Lung (tissue), 12 donors: ENCODE measurements around the gene EPB41. TPM values are rescaled to one million over a fixed set of nuclear protein-coding genes. Genes with fewer than 3 reads are reported as not detected.
"Not testable (repeated sequence)": the region's sequence is repeated elsewhere in the genome, so short reads cannot be mapped to it uniquely, and the experiment has no call there.

ENCODE experiments used
- ATAC-seq: fragments of 200-7000 bp; cut with Tn5 transposase; one replicate; pipeline ENCODE4 v1.9.1; 2020; ENCODE audit warnings: moderate number of reproducible peaks; ENCODE audit not compliant: insufficient read depth, low FRiP score
- DNase-seq, 3 donors: peaks; one replicate each; pipeline ENCODE4 v3.0.0-alpha.2; 2013 to 2017
- H3K27ac ChIP-seq, 2 donors: one replicate each; pipeline ENCODE4 v1.5.1; 2013; ENCODE audit warnings: mild to moderate bottlenecking in 2 of 2, moderate library complexity in 2 of 2, control low read depth in 1 of 2, inconsistent platforms in 1 of 2, low read depth in 1 of 2, low read length in 1 of 2
- H3K27me3 ChIP-seq, 3 donors: one replicate each; pipeline ENCODE4 v1.5.1; 2013; ENCODE audit warnings: low read length in 2 of 3; ENCODE audit not compliant: control insufficient read depth in 3 of 3, insufficient read depth in 3 of 3
- H3K36me3 ChIP-seq, 4 donors: one replicate each; pipeline ENCODE4 v1.5.1; 2013; ENCODE audit warnings: low read length in 4 of 4, mild to moderate bottlenecking in 1 of 4, moderate library complexity in 1 of 4; ENCODE audit not compliant: control insufficient read depth in 4 of 4, insufficient read depth in 4 of 4
- H3K4me1 ChIP-seq, 5 donors: one replicate each; pipeline ENCODE4 v1.5.1; 2013; ENCODE audit warnings: low read length in 5 of 5, mild to moderate bottlenecking in 2 of 5, moderate library complexity in 1 of 5; ENCODE audit not compliant: control insufficient read depth in 5 of 5, insufficient read depth in 5 of 5
- H3K4me3 ChIP-seq: one replicate; pipeline ENCODE4 v1.5.1; 2013; ENCODE audit warnings: mild to moderate bottlenecking, control low read depth, moderate library complexity
- H3K9ac ChIP-seq, 2 donors: one replicate each; pipeline ENCODE4 v1.5.1; 2013; ENCODE audit warnings: low read length in 2 of 2, control low read depth in 1 of 2; ENCODE audit not compliant: insufficient read depth in 1 of 2
- H3K9me3 ChIP-seq, 4 donors: one replicate each; pipeline ENCODE4 v1.5.1; 2013; ENCODE audit warnings: low read length in 3 of 4, mild to moderate bottlenecking in 1 of 4, moderate library complexity in 1 of 4; ENCODE audit not compliant: control insufficient read depth in 4 of 4, insufficient read depth in 3 of 4
- CTCF ChIP-seq: IDR thresholded peaks from 2 replicates; pipeline ENCODE4 v1.5.1; 2012; ENCODE audit warnings: mild to moderate bottlenecking; ENCODE audit errors: control extremely low read depth, extremely low read depth
- WGBS, 2 donors: extraction: QIAGEN DNeasy Blood & Tissue Kit; methylation state at CpG; one replicate each; pipeline ENCODE4 v1.1.7; 2013; 5-methylcytosine and 5-hydroxymethylcytosine counted together
- polyA plus RNA-seq, 2 donors: library from polyadenylated mRNA; stranded (reverse); fragments of 200-250 nt; gene quantifications; one replicate each; pipeline ENCODE4 v1.2.1, GENCODE V29; 2013
- total RNA-seq, 2 donors: library from RNA; depleted of rRNA in 1 of 2; stranded (reverse); fragments of >200 nt in 1 of 2; gene quantifications; one replicate each; pipeline ENCODE4 v1.2.1, GENCODE V29; 2014 to 2021
- donor health status: control.
- donor health status: control.
- donor health status: Bipolar disorder and iron deficiency.
- donor health status: healthy.
- donor health status: DM: yes; HTN: yes; CAD: no.

The EPB41 gene
- total and polyA plus RNA-seq, 4 donors: 10.4 to 69.0 (median 33.3) TPM

DNA sequence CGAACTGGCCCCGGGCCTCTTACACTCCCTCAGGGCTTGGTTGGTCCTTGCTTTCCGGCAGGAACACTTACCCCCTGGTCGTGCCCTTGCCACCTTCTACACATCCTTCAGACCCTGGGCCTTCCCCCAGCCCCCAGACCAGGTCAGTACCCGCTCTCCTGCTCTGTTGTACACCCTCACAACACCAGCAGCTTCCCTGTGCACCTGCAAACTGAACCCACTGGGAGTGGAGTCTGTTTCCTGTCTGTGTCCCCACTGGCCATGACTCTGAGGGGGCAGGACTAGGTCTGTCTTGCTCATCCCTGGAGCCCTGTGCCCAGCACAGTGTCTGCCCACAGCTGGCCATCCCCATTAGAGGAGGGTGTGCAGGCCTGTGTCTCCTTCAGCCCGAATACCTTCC lies 211.4 kb downstream of the EPB41 start:
- Histone ChIP-seq H3K36me3 (no peaks in the 10 kb centered on the region), H3K27me3 (peaks cover 0 to 9% (median 0%) of the 10 kb centered on the region in 3 donors), H3K4me1 (peaks cover 0 to 18% (median 0%) of the 10 kb centered on the region in 5 donors), H3K4me3 (no peak overlapping the region), H3K9ac (no peak overlapping the region), H3K27ac (no peak overlapping the region), H3K9me3 (no peaks in the 10 kb centered on the region)
- 85 to 92% methylated on average over 6 of the region's 6 CpGs for WGBS, 2 donors
- TF ChIP-seq CTCF: no peak
- no peak for ATAC-seq
- no peak for DNase-seq

- 97 to 98% methylated on average over 6 of the region's 6 CpGs for WGBS, 2 donors
- H3K9ac ChIP-seq: no peak overlapping the region
- no peaks in the 10 kb centered on the region for H3K9me3 ChIP-seq
- H3K4me3 ChIP-seq: no peak overlapping the region
- H3K36me3 ChIP-seq: no peaks in the 10 kb centered on the region
- peaks cover 0 to 8% (median 0%) of the 10 kb centered on the region in 3 donors for H3K27me3 ChIP-seq
- peaks cover 0 to 17% (median 0%) of the 10 kb centered on the region in 5 donors for H3K4me1 ChIP-seq
- no peak for TF ChIP-seq CTCF
- no peak overlapping the region for H3K27ac ChIP-seq
- DNase-seq (no peak), ATAC-seq (no peak)
Measured at GRCh38 chr1:29126198-29126597, 211.8 kb downstream of the EPB41 start.

GRCh38 chr1:29128739-29129138 lies 214.4 kb downstream of the EPB41 start:
- H3K9ac ChIP-seq: no peak overlapping the region
- WGBS, 2 donors: 93 to 96% methylated on average over 6 of the region's 6 CpGs
- peaks cover 0 to 4% (median 0%) of the 10 kb centered on the region in 3 donors for H3K27me3 ChIP-seq
- no peaks in the 10 kb centered on the region for H3K9me3 ChIP-seq
- no peak for ATAC-seq
- H3K27ac ChIP-seq: no peak overlapping the region
- H3K36me3 ChIP-seq: no peaks in the 10 kb centered on the region
- DNase-seq: no peak
- TF ChIP-seq CTCF: no peak
- H3K4me3 ChIP-seq: no peak overlapping the region
- peaks cover 0 to 8% (median 3%) of the 10 kb centered on the region in 5 donors for H3K4me1 ChIP-seq

- H3K9ac ChIP-seq: no peak overlapping the region
- no peaks in the 10 kb centered on the region for H3K9me3 ChIP-seq
- 73 to 87% methylated on average over 5 of the region's 5 CpGs for WGBS, 2 donors
- TF ChIP-seq CTCF: no peak
- no peak for ATAC-seq
- no peaks in the 10 kb centered on the region for H3K36me3 ChIP-seq
- H3K27me3 ChIP-seq: no peaks in the 10 kb centered on the region
- no peak overlapping the region for H3K27ac ChIP-seq
- no peak overlapping the region for H3K4me3 ChIP-seq
- DNase-seq: no peak
- peaks cover 0 to 11% (median 4%) of the 10 kb centered on the region in 5 donors for H3K4me1 ChIP-seq
Measured at GRCh38 chr1:29129916-29130315, 215.5 kb downstream of the EPB41 start.

GRCh38 chr1:29131056-29131455 lies 216.7 kb downstream of the EPB41 start:
- not testable (repeated sequence) for H3K4me1 ChIP-seq, H3K27me3 ChIP-seq, DNase-seq, H3K9ac ChIP-seq, H3K36me3 ChIP-seq, H3K4me3 ChIP-seq, H3K27ac ChIP-seq, H3K9me3 ChIP-seq, ATAC-seq
- 96 to 97% methylated on average over 29 of the region's 29 CpGs for WGBS, 2 donors
